ENCODE data around the gene DNAJB6. TPM values are rescaled to one million over a fixed set of nuclear protein-coding genes. Genes with fewer than 3 reads are reported as not detected.

DNAJB6 gene
- total RNA-seq, 4 donors from 2014 or later: 179 to 254 (median 212) TPM

- intact Hi-C loops (cut with DNase I; ENCODE audit: low total_unique reads): no loop called here
- WGBS, 2 donors: 88 to 92% methylated on average over 5 of the region's 5 CpGs
- no peak overlapping the region for H3K4me3 ChIP-seq (ENCODE audit: low read depth, poor library complexity, severe bottlenecking)
- TF ChIP-seq CTCF (IDR thresholded peaks at IDR 0.05) (no peak), POLR2A (IDR thresholded peaks at IDR 0.05) (no peak)
- DNase-seq (ENCODE audit: low spot score in 2 of 2): no peak
Measured at GRCh38 chr7:157359581-157359980, 22.8 kb downstream of the DNAJB6 start.

- no peak overlapping the region for H3K4me3 ChIP-seq (ENCODE audit: low read depth, poor library complexity, severe bottlenecking)
- intact Hi-C loops (cut with DNase I; ENCODE audit: low total_unique reads): no loop called here
- DNase-seq (ENCODE audit: low spot score in 2 of 2): peak in 1 of 2 donors; percentile 1
- TF ChIP-seq POLR2A (IDR thresholded peaks at IDR 0.05): no peak
- no peak for TF ChIP-seq CTCF (IDR thresholded peaks at IDR 0.05)
- WGBS, 2 donors: 82 to 83% methylated on average over 3 of the region's 3 CpGs
Measured at GRCh38 chr7:157360483-157361025, 23.8 kb downstream of the DNAJB6 start.

- no peak overlapping the region for H3K4me3 ChIP-seq (ENCODE audit: low read depth, poor library complexity, severe bottlenecking)
- no peak for DNase-seq (ENCODE audit: low spot score in 2 of 2)
- intact Hi-C loops (cut with DNase I; ENCODE audit: low total_unique reads): no loop called here
- 92 to 98% methylated on average over 6 of the region's 6 CpGs for WGBS, 2 donors
- TF ChIP-seq CTCF (IDR thresholded peaks at IDR 0.05) (no peak), POLR2A (IDR thresholded peaks at IDR 0.05) (no peak)
Measured at GRCh38 chr7:157361537-157361936, 24.7 kb downstream of the DNAJB6 start.

- TF ChIP-seq CTCF (IDR thresholded peaks at IDR 0.05) (no peak), POLR2A (IDR thresholded peaks at IDR 0.05) (no peak)
- intact Hi-C loops (cut with DNase I; ENCODE audit: low total_unique reads): no loop called here
- WGBS, 2 donors: 90 to 94% methylated on average over 6 of the region's 6 CpGs
- no peak overlapping the region for H3K4me3 ChIP-seq (ENCODE audit: low read depth, poor library complexity, severe bottlenecking)
- peak in 1 of 2 donors; percentile 52 for DNase-seq (ENCODE audit: low spot score in 2 of 2)
Measured at GRCh38 chr7:157362729-157363128, 25.9 kb downstream of the DNAJB6 start.

- intact Hi-C loops (cut with DNase I; ENCODE audit: low total_unique reads): no loop called here
- 95 to 97% methylated on average over 8 of the region's 8 CpGs for WGBS, 2 donors
- peak in 1 of 2 donors; percentile 17 for DNase-seq (ENCODE audit: low spot score in 2 of 2)
Measured at GRCh38 chr7:157366722-157367121, 29.9 kb downstream of the DNAJB6 start.

More at GRCh38 chr7:157366722-157367121, 29.9 kb downstream of the DNAJB6 start:
- TF ChIP-seq POLR2A (IDR thresholded peaks at IDR 0.05): no peak
- no peak for TF ChIP-seq CTCF (IDR thresholded peaks at IDR 0.05)
- H3K4me3 ChIP-seq (ENCODE audit: low read depth, poor library complexity, severe bottlenecking): no peak overlapping the region

Measured in lower leg skin (tissue), 4 donors.